ENCODE measurements around the gene EML5. TPM values are rescaled to one million over a fixed set of nuclear protein-coding genes. Genes with fewer than 3 reads are reported as not detected.
"Not testable (repeated sequence)": the region's sequence is repeated elsewhere in the genome, so short reads cannot be mapped to it uniquely, and the experiment has no call there.

EML5 gene
- total RNA-seq, 1 experiment from 2014 or later = 0.23 TPM

- DNase-seq, H3K4me3 ChIP-seq, H3K9me3 ChIP-seq, H3K36me3 ChIP-seq, H3K27me3 ChIP-seq: not testable (repeated sequence)
Observed at GRCh38 chr14:88819674-88820073, 26.9 kb upstream of the EML5 start.

DNA sequence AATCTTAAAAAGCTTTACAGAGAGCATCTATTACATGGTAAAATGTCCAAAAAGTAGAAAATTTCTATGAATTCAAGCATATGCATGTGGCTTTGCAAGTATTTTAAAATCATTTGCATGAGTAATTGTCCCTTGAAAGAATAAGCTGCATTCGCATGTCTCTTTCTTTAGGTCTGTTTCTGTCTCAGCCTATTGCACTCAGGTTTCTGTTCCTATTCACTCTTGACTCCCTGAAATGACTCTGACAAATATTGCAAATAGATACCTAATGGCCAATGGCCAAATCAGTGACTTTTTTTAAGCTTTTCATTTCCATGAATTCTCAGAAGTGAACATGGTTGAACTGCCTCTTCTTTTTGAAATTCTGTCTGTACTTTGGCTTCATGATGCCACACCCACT, 25.3 kb upstream of the EML5 start:
- no peak for DNase-seq
- Histone ChIP-seq H3K27me3 (no peaks in the 10 kb centered on the region), H3K4me3 (no peak overlapping the region), H3K9me3 (no peaks in the 10 kb centered on the region), H3K36me3 (no peaks in the 10 kb centered on the region)

DNA sequence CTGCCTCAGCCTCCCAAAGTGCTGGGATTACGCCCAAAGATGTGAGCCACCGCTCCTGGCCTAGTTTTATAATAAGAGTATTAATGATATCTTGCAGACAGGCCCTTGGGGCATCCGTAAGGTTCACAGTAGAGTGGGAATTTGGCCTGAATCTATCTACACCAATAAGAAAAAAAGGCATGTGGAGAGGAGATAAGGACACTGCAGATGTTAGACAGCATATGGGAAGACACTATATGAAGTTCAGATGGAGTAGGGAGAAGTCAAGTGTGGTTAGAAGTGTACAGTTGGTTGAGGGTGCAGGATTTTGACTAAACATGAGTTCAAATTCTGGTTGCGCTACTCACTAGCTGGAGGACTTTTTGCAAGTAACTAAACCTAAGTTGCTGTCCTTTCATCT, 23.2 kb upstream of the EML5 start:
- no peak for DNase-seq
- H3K27me3 ChIP-seq = no peaks in the 10 kb centered on the region
- H3K36me3 ChIP-seq = no peaks in the 10 kb centered on the region

GRCh38 chr14:88808359-88808758, 15.6 kb upstream of the EML5 start:
- H3K36me3 ChIP-seq = no peaks in the 10 kb centered on the region
- DNase-seq = no peak
- no peaks in the 10 kb centered on the region for H3K27me3 ChIP-seq
- H3K9me3 ChIP-seq = no peaks in the 10 kb centered on the region
- no peak overlapping the region for H3K4me3 ChIP-seq

More for the DNA sequence above, 23.2 kb upstream of the EML5 start:
- Histone ChIP-seq H3K9me3 (no peaks in the 10 kb centered on the region), H3K4me3 (no peak overlapping the region)

- H3K4me3 ChIP-seq = no peak overlapping the region
- H3K36me3 ChIP-seq = no peaks in the 10 kb centered on the region
- no peaks in the 10 kb centered on the region for H3K27me3 ChIP-seq
- H3K9me3 ChIP-seq = no peaks in the 10 kb centered on the region
- no peak for DNase-seq
Observed at GRCh38 chr14:88804477-88804876, 11.7 kb upstream of the EML5 start.

- Histone ChIP-seq H3K9me3 (no peaks in the 10 kb centered on the region), H3K27me3 (no peaks in the 10 kb centered on the region), H3K4me3 (no peak overlapping the region), H3K36me3 (no peaks in the 10 kb centered on the region)
- no peak for DNase-seq
Observed at GRCh38 chr14:88804035-88804434, 11.3 kb upstream of the EML5 start.

GRCh38 chr14:88802596-88802995, 9.8 kb upstream of the EML5 start:
- no peak overlapping the region for H3K4me3 ChIP-seq
- H3K36me3 ChIP-seq = no peaks in the 10 kb centered on the region
- DNase-seq = no peak
- no peaks in the 10 kb centered on the region for H3K27me3 ChIP-seq
- no peaks in the 10 kb centered on the region for H3K9me3 ChIP-seq

- Histone ChIP-seq H3K27me3 (no peaks in the 10 kb centered on the region), H3K9me3 (no peaks in the 10 kb centered on the region)
Observed at GRCh38 chr14:88799522-88799921, 6.8 kb upstream of the EML5 start.

GRCh38 chr14:88798156-88798555, 5.4 kb upstream of the EML5 start:
- DNase-seq = no peak
- H3K4me3 ChIP-seq = no peak overlapping the region
- no peaks in the 10 kb centered on the region for H3K27me3 ChIP-seq
- no peaks in the 10 kb centered on the region for H3K9me3 ChIP-seq
- H3K36me3 ChIP-seq = no peaks in the 10 kb centered on the region

More at GRCh38 chr14:88799522-88799921, 6.8 kb upstream of the EML5 start:
- no peak for DNase-seq
- Histone ChIP-seq H3K36me3 (no peaks in the 10 kb centered on the region), H3K4me3 (no peak overlapping the region)

DNA sequence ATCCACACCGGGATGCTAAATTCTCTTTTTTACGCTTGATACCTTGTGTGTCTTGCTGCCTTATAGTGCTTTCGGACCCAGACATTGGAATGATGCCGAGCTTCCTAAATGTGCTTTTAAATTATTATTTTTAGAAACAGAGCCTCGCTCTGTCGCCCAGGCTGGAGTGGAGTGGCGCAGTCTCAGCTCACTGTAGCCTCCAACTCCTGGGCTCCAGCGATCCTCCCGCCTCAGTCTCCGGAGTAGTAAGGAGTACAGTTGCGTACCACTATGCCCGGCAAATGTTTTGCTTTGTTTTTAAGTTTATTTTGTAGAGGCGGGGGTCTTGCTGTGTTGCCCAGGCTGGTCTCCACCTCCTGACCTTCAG, 489 bp upstream of the EML5 start:
- Histone ChIP-seq H3K36me3 (no peaks in the 10 kb centered on the region), H3K27me3 (peaks cover 17% of the 10 kb centered on the region; the same call in 1 of the 2 replicates), H3K4me3 (peak overlapping the region; percentile 45), H3K9me3 (no peaks in the 10 kb centered on the region)
- DNase-seq = no peak

DNA sequence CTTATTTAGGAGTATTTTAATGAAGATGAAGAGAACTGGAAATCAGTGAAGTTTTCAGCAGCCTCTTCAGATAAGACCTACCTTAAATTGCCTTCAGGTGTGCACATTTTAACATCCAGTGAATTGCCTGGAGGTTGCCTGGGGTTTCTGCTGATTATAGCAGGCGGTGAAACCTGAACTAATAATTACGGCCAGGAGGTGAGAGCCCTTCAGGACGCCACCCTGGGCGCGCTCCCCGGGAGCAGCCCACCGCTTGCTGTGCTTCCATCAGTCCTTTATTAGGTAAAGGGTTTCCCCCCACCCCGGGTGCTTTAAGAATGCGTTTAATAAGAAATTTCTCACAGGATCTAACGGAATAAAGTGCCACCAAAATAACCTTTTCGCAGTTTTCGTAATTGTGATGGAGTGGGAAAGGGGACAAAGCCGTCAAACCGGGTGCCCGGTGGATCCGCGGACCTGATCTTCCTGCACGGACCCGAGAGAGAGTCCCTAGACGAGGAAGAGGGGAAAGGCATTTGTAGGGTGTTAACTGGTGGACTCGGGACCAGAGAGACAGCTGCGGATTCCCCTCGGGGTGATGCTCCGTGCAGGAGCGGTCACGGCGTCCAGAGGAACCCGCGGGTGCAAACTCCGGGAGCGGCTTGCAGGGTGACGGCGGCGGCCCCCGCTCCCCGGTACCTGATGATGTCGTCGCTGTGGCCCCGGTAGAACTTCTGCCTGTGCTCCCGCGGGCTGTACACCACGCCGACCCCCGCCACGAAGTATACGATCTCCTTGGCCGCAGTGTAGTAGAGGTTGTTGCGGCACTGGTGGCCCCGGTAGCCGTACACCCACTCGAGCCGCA, 902 bp downstream of the EML5 start:
- Histone ChIP-seq H3K4me3 (peak overlapping the region; percentile 45; the same call in 1 of the 2 replicates), H3K9me3 (no peaks in the 10 kb centered on the region), H3K27me3 (peaks cover 21% of the 10 kb centered on the region; the same call in 1 of the 2 replicates), H3K36me3 (no peaks in the 10 kb centered on the region)
- peak; percentile 0 for DNase-seq

DNA sequence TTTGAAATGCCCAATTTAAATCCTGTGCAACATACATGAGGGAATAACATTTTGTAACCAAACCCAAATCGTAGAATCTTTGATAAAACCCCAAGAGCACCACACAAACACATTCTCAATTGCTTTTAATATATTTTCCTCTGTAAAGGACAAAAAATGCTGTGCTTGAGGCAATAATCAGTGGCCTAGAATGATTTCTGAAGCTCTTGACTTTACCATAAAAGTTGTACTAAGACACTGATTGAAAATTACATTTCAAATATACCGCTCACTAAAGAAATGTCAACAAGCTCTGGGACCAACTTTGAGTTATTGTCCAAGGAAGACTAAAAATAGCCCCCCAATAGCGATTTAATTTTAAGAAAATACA, 1.5 kb downstream of the EML5 start:
- DNase-seq = no peak
- Histone ChIP-seq H3K27me3 (peaks cover 21% of the 10 kb centered on the region; the same call in 1 of the 2 replicates), H3K4me3 (no peak overlapping the region), H3K36me3 (no peaks in the 10 kb centered on the region), H3K9me3 (no peaks in the 10 kb centered on the region)

DNA sequence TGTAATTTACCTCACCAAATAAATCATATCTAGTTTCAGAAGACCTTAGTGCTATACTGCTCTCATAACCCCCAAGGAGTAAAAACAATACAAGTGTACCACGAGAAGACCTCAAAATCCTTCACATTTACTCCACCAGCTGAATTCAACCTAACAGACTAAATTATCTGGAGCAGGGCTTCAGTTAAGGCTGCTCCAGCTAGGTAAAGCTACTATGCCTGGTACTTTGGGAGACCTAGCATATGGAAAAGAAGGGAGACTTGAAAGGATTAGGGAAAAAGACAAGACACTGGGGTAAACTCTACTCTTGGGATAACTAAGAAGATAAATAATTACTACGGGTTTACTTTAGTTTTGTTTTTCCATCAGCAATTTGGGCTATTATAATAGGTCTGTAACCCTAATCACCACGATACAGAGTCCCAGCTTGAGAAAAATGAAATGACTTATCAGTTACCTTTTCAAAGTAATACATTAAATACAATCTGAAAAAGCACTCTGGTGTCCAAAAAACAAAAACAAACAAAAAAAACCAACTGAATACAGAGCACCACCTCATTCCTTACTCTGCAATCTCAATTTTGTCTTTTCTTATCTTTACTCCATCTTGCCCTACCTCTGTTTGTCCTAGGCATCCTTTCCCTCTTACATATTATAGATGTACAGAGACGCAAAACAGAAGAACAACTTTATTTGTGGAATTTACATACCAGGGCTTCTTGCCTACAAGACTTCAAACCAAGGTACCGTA, 2.1 kb downstream of the EML5 start:
- no peak for DNase-seq
- Histone ChIP-seq H3K36me3 (no peaks in the 10 kb centered on the region), H3K27me3 (peaks cover 21% of the 10 kb centered on the region; the same call in 1 of the 2 replicates), H3K9me3 (no peaks in the 10 kb centered on the region), H3K4me3 (no peak overlapping the region)

DNA sequence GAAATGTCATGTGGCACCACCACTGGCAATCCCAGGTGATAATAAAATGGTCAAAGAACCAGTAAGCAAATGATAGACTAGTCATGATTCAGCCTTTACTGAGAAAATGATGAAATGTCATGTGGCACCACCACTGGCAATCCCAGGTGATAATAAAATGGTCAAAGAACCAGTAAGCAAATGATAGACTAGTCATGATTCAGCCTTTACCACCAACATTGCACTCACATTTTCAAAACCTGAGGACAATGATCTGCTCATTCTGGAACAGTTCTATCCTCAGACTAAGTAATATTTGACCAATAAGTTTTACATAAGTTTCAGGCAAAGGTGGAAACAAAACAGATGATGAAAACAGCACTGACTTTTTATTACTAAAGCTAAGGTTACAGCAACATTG, 3.2 kb downstream of the EML5 start:
- not testable (repeated sequence) for H3K9me3 ChIP-seq, H3K4me3 ChIP-seq, DNase-seq, H3K36me3 ChIP-seq
- peaks cover 21% of the 10 kb centered on the region; the same call in 1 of the 2 replicates for H3K27me3 ChIP-seq

GRCh38 chr14:88786715-88787114, 6.0 kb downstream of the EML5 start:
- Histone ChIP-seq H3K4me3 (no peak overlapping the region), H3K9me3 (no peaks in the 10 kb centered on the region), H3K36me3 (no peaks in the 10 kb centered on the region), H3K27me3 (peaks cover 18% of the 10 kb centered on the region; the same call in 1 of the 2 replicates)
- DNase-seq = no peak

DNA sequence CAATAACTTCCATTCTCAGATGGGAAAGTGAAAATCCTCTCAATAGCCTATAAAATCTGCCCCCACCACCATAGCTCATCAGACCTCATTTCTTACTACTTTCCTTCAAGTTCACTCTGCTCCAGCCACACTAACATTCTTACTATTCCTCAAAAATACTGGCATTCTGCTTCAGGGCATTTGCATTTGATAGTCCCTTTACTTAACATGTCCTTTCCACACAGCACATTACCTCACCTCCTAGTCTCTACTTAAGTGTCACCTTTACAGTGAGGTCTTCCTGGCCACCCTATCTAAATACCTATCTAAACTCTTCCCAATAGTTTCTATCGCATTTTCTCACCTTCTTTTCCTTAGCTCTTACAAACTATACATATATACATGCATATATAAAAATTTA, 6.8 kb downstream of the EML5 start:
- DNase-seq = no peak
- Histone ChIP-seq H3K9me3 (no peaks in the 10 kb centered on the region), H3K27me3 (peaks cover 10% of the 10 kb centered on the region; the same call in 1 of the 2 replicates), H3K4me3 (no peak overlapping the region), H3K36me3 (no peaks in the 10 kb centered on the region)

DNA sequence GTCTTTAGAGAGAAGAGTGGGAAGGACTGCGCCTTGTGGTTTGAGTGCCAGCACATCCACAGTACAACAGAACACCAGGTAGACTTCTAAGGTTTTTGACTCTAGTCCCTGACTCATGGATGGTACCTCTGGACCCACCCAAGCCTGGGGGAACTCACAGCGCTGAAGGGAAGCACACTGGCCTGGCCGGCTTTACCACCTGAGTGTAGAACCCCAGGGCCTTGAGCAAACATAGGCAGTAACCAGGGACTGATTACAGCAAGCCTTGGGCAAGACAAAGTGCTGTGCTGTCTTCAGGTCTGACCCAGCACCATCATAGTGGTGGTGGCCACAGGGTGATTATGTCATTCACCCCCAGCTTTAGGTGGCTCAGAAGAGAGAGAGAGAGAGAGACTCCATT, 17.2 kb downstream of the EML5 start:
- DNase-seq = no peak
- no peaks in the 10 kb centered on the region for H3K36me3 ChIP-seq
- no peak overlapping the region for H3K4me3 ChIP-seq
- no peaks in the 10 kb centered on the region for H3K9me3 ChIP-seq
- no peaks in the 10 kb centered on the region for H3K27me3 ChIP-seq

DNA sequence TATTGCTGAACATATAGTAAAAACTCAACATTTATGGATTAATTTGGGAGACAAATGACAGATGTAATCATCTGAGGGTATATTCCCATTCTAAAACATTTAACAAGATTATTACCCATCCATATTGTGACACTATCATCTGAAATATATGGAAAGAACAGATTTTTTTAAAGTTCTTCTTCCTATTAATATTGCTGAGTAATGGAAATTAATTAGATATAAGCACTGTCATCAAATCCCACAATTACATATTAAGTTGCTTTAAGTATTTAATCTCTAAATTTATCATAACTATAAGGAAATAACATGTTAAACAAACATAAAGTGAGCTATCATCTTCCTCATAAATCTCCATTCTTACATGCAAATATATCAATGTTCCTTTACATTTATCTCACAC, 22.0 kb downstream of the EML5 start:
- Histone ChIP-seq H3K27me3 (no peaks in the 10 kb centered on the region), H3K9me3 (peaks cover 2% of the 10 kb centered on the region; the same call in 1 of the 2 replicates), H3K4me3 (no peak overlapping the region), H3K36me3 (no peaks in the 10 kb centered on the region)
- no peak for DNase-seq

Measured in MG63 (cell line).